Measurements from ENCODE around the gene CHIT1.
"Not testable (repeated sequence)": the region's sequence is repeated elsewhere in the genome, so short reads cannot be mapped to it uniquely, and the experiment has no call there.

DNA sequence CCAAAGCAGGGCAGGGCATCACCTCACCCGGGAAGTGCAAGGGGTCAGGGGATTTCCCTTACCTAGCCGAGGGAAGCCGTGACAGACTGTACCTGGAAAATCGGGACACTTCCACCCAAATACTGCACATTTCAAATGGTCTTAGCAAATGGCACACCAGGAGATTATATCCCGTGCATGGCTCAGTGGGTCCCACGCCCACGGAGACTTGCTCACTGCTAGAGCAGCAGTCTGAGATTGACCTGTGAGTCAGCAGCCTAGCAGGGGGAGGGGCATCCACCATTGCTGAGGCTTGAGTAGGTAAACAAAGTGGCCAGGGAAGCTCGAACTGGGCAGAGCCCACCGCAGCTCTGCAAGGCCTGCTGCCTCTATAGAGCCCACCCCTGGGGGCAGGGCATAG, 27.2 kb upstream of the CHIT1 start:
- TF ChIP-seq CHD2 (IDR thresholded peaks at IDR 0.05; ENCODE audit: low read length); POU5F1 (IDR thresholded peaks at IDR 0.05; ENCODE audit: low read depth, low read length); CREB1 (IDR thresholded peaks at IDR 0.05); EZH2 (IDR thresholded peaks at IDR 0.05; ENCODE audit: low read depth, low read length, severe bottlenecking); SP1 (IDR thresholded peaks at IDR 0.05; ENCODE audit: low read depth, low read length); CTCF (IDR thresholded peaks at IDR 0.05; ENCODE audit: control extremely low read depth in 1 of 3, insufficient read depth in 1 of 3, low read depth in 1 of 3, low read length in 3 of 3); SIX5 (IDR thresholded peaks at IDR 0.05; ENCODE audit: low read depth, low read length); JUND (IDR thresholded peaks at IDR 0.05; ENCODE audit: low read length); POLR2A (IDR thresholded peaks at IDR 0.05; ENCODE audit: control extremely low read depth in 1 of 2, low read depth in 2 of 2, low read length in 2 of 2); GABPA (IDR thresholded peaks at IDR 0.05; ENCODE audit: borderline replicate concordance, insufficient read depth, low read length); CBX5 (IDR thresholded peaks at IDR 0.05; ENCODE audit: low read depth, low read length); TAF1 (IDR thresholded peaks at IDR 0.05; ENCODE audit: low read depth, low read length): not testable (repeated sequence)
- TF ChIP-seq, protein P1, sequence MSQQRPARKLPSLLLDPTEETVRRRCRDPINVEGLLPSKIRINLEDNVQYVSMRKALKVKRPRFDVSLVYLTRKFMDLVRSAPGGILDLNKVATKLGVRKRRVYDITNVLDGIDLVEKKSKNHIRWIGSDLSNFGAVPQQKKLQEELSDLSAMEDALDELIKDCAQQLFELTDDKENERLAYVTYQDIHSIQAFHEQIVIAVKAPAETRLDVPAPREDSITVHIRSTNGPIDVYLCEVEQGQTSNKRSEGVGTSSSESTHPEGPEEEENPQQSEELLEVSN (IDR thresholded peaks at IDR 0.05), result not testable (repeated sequence)

Measured in H1 (cell line).